Fibroblast of lung (primary cell): ENCODE results near the gene OVOL1.

Experiments
- CTCF ChIP-seq, 2 donors: IDR thresholded peaks in 1 of 2; conservative IDR thresholded peaks in 1 of 2; 1 replicate in 1 of 2; 2 replicates in 1 of 2; pipeline ENCODE4 v1.5.1; 2011 to 2012; ENCODE audit warnings: low read length in 2 of 2, control low read depth in 1 of 2, inconsistent platforms in 1 of 2, low read depth in 1 of 2, mild to moderate bottlenecking in 1 of 2
- EZH2 ChIP-seq: IDR thresholded peaks from 2 replicates; pipeline ENCODE4 v1.5.1; 2012; ENCODE audit warnings: low read length, control low read depth, mild to moderate bottlenecking; ENCODE audit errors: missing control alignments

GRCh38 chr11:65817312-65817834 lies 30.5 kb downstream of the OVOL1 start:
- TF ChIP-seq CTCF (conservative IDR thresholded peaks at IDR 0.05 in 1 of 2, IDR thresholded peaks at IDR 0.05 in 1 of 2; ENCODE audit: low read depth in 1 of 2, low read length in 2 of 2) (no peak), EZH2 (no peak)
